NCI-H82 treated with DMSO at 0.1 percent for 48 hours (cell line): ENCODE results near the gene MDFI.

Experiments
- DNase-seq: peaks from one replicate; lab custom pipeline; 2025; ENCODE audit not compliant: unreplicated experiment; lab: John Stamatoyannopoulos, UW

Gene MDFI

DNA sequence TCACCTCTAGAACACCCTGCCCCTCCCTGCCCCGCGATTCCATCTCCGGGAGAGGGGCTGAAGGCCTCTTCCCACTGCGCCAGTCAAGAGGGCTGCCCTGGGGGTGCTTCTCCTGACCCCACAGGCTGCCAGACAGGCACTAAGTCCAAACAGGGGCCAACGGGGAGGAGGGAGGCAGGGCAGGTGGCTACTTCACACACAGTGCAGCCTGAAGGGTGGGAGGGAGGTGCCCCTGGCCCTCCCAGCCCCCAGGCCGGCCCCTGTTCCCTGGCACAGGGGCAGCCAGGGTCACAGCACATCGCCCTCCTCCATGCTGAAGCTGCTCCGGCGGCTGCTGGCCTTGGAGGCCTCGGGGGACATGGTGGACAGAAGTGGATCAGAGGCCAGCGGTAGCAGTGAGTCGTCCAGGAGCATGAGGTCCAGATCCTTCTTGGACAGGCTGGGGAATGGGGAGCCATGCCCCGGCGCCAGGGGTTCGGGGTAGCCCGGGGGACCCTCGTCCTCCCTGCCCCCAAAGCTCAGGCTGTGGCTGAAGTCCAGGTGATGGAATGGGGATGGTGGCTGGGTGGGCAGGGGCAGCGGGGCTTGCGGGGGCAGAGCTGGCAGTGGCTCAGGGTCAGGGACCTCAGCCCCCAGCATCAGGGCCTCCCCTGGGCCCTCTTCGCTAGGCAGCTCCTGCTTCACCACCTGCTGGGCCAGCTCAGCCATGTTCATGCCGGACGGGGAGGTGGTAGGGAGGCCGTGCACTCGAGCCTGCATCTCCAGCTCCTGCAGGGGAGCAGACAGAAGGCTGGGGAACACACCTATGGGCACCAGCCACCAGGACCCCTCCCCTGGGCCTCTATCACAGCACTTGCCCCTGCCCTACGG, 46.3 kb downstream of the MDFI start:
- no peak for DNase-seq

DNA sequence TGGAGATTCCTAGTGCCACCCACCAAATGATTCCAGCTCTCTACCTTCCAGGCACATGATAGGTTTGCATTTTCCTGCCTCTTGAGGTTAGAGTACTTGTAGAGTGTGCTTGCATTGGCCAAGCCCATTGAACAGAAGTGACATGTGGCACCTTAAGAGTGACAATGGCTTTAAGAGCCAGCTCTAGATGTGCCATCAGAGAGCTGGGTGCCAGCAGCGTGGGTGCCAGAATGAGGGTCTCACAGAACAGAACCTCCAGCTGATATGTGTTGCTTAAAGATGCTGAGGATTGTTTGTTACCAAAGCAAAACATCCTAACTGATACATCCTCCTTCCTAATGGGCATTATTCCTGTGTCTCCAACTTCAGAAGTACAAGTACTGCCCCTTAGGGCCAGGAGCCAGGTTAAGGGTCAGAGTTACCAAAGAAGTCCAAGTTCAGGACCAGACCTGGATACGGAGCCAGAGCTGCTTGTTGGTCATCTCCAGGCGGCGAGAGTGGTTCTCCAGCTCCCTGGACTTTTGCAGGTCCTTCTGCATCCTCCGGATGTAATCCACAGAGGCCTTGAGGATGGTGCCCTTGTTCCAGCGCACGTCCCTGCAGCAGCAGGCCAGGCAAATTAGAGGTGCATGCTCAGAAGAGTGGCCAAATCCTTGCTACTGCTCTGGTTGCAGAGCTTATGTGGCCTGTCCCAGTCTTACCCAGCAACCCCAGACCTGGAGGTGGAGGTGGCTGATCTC, 47.5 kb downstream of the MDFI start:
- no peak for DNase-seq

DNA sequence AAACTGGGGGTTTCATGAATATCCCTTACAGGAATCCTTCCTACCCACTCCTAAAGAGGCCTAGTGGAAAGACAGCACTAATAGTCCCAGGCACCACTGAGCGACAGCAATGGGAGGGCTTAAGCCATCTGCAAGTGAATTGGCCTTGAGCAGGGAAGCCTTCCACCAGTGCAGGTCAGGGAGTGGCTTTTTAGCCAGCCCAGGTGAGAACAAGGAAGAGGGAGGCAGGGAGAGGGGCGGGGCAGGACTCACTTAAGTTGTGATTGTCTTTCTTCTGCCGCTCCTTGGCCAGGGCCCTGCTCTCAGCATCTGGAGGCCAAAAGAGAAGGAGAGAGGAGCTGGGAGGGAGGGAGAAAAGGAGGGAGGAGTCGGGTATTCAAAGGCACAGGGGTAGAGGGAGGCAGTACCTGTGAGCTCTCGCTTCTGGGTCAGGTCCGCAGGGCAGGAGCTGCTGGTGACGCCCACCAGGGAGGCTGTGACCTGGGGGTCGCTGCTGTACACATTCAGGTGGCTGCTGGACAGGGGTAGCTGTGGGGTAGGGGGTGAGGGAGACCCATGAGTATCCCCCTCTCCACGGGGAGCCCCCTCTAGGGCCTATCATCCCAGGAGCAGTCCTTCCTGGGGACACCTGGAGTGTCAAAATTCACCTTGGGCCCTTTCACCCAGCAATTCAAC, 49.4 kb downstream of the MDFI start:
- DNase-seq: no peak

DNA sequence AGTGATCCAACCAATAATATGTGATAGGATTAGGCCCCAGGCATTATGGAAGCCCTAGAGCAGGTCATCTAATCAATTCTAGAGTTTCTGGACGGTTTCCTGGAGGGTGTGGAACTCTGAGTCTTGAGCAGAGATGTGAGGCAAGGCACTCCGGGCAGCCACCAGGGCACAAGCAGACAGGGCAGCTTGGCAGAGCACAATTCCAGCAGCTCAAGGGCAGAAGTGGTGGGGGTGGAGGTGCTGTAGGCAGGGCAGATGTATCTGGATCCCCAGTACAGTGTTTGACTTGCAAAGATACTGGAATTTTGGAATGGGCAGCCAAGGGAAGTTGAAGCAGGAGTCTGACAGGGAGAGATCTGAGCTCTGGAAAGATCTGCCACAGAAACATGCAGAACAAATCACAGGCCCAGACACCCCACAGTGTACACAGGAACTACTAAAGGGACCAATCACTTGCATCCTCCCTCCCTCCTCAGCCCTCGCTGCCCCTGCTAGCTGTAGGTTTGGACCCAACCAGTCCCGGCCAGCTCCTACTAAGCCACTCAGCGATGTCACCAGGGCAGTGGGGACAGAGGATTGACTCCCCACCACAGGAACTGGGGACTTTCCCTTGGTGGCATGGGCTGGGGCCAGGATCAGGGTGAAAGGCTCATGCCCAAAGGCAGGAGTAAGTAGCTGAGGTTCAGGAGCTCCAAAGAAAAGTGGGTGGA, 50.1 kb downstream of the MDFI start:
- no peak for DNase-seq

DNA sequence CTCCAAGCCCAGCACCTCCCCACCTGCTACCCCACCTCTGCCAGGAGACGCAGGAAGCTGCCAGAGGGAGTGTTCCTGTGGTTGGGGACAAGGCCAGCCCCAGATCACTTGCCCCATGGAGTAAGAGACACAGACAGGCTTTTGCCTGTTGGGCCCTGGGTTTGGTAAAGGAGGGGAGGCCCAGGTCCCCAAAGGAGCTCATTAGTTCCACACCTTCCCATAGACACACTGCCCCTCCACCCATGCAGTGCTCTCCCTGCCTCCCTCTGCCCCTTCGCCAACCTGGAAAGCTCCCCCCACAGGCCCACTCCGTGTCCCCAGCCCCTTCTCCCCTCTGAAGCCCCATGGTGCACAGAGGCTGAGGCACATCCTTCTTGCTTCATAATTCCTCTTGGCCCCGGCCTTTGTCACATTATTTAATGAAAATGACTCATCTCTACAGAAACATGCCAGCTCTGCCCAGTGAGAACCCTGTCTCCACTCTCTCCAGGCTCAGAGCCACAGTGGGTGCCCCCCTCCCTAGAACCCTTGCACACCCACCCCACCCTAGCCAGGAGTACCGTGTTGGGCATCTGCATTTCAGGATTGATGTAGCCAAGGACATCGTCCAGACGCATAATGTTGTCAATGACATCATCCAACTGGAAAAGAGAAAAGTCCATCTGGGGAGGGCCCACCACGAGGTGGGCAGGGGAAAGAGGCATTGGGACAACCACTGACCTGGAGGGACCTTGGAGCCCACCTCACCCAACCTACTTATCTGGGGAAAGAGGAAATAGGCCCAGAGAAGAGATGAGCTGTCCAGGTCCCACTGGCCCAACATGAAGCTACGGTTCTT, 51.1 kb downstream of the MDFI start:
- DNase-seq: no peak

DNA sequence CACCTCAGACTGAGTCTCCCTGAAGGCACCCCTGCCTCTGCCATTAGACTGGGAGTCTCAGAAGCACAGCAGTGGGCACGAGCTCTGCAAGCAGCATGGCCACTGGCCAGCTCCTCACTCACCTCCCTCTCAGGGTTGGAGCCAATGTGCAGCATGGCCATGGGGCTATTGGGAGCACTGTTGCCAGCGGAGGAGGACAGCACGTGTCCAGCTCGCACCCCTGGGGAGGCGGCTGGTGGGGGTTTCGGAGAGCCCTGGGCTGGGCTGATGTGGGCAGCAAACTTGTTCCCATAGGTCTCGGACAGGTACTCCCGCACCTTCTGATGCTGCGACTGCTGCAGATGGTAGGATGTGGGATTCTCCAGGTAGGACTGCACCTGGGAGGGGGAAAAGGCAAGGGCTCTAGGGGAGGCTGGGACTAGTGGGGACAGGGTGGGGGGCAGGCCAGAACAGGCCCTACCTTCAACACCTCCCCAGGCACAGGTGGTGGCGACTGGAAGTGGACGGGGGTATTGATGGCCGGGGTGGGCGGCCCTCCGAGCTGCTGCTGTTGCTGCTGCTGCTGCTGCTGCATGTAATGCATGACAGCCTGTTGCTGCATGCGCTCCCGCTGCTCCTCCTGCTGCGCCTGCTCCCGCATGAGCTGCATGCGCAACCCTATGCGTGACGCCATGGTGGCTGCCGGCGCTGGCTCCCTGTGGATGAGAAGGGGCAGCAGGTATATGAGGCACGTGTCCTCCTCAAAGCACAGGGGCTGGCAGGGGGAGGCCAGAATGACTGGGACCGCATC, 52.5 kb downstream of the MDFI start:
- DNase-seq: no peak

DNA sequence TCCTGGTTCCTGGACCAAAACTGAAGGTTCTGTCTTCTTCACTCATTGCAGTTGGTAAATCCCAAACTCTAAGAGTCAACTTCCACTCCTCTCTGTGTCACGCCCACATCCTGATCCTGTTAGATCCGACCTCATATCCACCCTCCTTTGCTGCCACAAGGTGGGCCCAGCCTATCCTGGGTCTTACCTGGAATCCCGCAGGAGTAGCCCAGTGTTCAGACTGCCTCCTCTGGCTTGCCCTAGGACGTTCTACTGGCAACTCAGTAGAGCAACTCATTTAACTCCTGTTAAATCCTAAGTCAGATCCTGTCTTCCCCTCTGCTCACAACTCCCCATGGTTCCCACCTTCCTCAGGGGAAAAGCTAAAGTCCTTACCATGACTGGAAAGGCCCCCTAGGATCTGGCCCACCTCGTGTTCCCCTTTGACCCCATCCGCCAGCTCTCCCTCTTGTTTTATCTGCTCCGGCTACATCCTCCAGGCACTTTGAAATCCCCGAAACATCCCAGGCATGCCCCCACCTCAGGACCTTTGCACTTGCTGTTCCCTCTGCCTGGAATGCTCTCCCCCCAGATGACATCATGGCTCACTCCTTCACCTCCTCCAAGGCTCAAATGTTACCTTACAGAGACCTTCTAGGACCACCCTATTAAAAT, 53.3 kb downstream of the MDFI start:
- DNase-seq: no peak

DNA sequence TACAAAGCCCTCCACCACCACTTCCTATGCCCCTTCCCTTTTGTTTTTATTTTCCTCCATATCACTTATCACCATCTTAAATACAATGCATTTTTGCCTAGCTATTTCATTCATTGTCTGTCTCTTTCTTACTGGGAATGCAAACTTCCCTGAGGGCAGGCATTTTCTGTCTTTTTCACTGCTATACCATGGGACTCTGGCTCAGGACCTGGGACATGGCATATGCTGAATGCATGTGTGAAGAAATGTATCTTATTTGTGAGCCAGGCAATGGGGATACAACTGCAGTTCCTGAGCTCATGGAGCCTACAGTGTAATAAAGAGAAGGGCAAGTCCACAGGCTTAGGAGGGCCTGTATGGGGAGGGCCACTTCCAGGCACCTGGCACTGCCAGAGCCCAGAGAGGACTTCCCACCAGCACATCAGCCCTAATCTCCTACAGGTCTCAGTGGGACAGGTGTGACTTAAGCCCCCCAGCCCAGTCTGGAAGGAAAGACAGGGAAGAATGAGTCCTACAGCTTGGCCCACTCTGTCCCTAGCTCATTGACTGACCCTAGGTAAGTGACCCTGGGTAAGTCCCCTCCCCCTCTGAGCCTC, 53.9 kb downstream of the MDFI start:
- no peak for DNase-seq

DNA sequence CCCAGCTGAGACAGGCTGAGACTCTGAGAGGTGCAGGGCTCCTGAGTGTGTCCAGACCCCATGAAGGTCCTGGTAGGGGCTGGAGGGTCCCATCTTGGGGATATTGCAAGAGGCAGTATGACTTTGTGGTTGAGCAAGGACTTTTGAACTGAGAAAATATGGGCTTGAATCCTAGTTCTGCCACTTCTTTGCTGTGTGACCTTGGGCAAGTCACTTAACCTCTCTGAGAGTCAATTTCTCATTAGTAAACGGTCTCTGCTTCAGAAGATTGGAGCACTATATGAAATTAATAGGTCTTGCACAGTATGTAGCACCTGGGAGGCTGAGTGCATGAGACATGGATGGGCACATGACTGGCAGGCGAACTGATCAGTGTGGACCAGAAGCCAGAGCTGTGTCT, 54.5 kb downstream of the MDFI start:
- DNase-seq: no peak

DNA sequence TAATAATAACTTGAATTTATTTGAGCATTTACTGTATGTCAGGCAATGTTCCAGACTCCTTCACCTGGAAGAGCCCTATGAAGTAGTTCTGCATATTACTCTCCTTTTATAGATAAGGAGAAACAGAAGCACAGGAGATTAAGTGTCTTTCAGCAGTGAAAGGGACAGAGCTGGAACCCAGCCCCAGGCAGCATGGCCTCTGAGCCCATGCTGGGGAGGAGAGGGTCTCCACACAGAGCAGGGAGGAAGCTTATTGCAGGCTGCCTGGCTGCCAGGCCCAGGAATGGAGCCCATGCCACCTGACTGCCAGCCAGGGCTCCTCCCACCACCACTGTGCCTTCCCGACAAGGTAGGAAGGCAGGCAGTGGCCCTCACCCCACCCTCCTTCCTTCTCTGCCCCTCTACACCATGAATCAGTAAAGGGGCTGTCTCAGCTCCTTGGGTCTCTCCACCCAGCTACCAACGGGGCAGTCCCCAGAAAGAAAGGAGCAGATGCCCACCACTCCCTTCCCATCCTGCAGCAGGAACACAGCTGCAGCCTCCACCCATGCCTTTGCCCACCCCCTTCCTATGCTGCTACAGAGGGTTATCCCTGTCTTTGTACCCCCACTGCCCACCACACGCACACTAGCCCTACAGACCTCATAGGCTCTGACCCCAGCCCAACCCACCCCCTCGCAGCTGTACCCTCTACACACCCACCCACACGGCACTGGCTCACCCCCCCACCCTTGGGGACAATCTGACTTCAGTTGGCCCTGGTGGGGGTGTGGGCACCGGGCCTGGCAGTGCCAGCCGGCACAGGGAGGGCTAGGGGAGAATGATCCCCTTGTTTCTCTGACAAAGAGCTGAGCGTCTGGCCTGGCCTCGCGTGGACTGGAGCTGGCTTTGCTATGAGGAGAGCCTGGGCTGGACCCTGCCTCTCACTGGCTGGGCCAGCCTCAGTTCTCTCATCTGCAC, 55.3 kb downstream of the MDFI start:
- DNase-seq: no peak

DNA sequence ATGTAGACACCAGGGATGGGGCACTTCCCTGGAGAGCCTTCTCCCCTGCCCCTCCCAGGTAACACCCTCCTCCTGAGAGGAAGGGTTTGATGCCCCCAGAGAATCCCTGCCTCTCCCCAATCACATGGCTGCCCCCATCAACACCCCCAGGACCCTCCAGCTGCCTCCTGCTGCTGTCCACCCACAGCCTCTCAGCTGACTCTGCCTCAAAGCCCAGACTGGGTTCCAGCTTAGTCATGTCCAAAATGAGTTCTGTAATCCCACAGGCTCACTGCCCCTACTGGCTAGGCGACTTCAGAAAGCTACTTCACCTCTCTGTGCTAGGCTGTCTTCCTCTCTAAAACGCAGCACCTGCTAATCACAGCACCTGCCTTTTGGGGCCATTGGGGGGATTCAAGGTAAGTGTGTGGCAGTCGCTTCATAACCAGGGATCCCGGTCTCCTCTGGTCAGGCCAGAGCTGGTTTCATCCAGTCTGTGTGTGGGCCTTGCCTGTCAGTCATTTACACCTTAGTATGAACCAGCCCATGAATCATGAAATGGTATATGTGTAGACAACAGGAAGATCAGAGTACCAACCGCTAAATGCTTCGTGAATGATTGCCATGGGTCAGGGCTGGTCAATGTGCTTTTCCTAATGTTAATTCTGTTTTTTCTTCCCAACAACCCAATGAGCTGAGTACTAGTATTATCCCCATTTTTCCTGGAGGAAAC, 56.7 kb downstream of the MDFI start:
- DNase-seq: no peak

DNA sequence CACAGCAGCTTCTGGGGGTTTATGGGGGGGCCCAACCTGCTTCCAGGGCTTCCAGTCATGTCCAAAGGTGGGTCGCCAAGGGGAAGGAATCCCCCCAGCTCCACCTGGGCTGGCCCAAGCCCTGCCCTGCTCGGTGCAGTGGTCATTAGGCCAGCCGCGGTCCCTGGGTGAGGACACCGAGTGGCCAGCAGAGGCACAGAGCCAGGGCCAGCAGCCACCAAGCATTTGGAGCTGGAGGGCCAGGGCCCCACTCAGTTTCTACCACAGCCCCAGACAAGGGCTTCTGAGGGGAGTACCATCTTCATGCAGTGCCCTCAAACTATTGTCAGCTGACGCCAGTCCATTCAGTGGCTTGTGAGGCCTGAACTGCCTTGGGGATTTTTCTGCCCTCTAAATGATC, 57.6 kb downstream of the MDFI start:
- DNase-seq: no peak

DNA sequence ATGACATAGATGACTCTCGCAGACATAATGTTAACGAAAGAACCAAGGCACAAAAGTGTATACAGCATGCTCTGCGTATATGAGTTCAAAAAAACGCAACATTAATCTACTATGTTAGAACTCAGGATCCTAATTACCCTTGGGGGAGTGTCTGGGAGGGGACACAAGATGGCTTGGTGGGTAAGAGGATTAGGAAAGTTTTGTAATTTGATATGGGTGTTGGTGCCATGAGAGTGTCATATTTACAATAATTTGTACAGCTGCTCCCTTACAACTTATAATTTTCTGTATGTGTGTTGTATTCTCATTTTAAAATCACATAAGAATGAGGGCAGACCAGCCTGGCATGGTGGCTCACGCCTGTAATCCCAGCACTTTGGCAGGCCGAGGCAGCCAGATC, 58.5 kb downstream of the MDFI start:
- peak; percentile 79 for DNase-seq

DNA sequence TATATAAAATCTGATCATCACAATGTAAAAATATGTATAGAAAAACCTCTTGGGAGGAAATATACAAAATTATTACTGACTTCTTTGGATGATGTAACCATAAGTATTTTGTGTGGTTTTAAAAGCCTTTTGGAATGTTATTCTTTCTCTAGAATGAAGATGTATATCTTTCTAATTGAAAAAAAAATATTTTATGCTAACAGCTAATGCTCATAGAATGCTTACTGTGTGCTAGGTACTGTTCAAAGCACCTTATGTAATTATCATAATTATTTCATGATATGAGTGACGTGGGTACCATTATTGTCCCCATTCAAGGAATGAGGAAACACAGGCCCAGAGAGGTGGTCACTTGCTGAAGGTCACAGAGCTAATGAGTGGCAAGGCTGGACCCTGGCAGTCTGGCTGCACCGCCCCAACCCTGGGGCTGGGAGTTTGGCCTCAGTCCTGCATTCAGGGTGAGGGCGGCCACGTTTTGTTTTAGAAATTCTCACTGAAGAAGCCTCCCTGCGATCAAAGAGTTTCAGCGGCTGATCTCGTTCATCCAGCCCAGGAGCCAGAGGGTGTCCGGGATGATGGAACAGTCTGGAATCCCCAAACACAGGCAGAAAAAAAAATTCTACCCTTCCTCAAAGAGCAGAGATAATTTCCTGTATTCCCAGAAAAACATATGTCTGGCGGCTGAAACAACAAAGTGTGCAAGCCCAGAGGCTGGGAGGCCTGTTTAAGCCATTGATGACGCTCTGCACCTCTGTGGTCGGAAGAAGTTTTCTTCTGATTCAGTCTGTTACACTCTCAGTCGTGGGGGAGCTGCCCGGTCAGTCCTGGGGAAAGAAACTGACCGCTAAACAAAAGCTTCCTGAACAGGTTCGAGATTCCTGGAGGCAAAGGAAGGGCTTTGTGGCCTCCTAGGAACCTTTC, 59.9 kb downstream of the MDFI start:
- no peak for DNase-seq

DNA sequence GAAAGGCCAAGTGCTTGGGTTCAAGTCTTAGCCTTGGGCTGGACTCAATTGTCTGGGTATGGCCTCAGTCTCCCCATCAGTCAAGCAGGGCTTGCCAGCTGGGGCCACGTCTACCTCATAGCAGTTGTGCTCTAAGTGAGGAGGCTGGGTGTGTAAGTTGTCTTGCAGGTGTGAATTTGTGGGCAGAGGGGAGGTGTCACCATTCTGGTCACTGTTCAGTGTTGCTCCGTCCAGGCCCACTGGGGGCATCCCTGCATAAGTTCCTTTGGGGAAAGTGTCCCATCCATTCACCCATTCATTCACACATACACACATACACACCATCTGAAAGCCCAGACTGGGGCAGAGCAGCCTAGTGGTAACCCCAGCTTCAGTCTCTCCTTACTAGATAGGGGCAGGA, 60.8 kb downstream of the MDFI start:
- no peak for DNase-seq
